Left lung (tissue), 10 donors: ENCODE measurements around the gene CAMTA1. TPM values are rescaled to one million over a fixed set of nuclear protein-coding genes. Genes with fewer than 3 reads are reported as not detected.

Experiments used
- ATAC-seq: fragments of 200-7000 bp; cut with Tn5 transposase; one replicate; pipeline ENCODE4 v1.9.1; 2020; ENCODE audit warnings: moderate library complexity
- DNase-seq, 4 donors: peaks; one replicate each; pipeline ENCODE4 v3.0.0-alpha.2; 2013 to 2020
- H3K27ac ChIP-seq, 2 donors: fragments of 200-600 bp; sonication (generic) in 1 of 2; one replicate each; pipeline versions ENCODE4 v1.5.0 to v1.8.0; 2020 to 2021
- H3K27me3 ChIP-seq, 2 donors: fragments of 200-600 bp; sonication (generic) in 1 of 2; one replicate each; pipeline versions ENCODE4 v1.5.0 to v1.8.0; 2020 to 2021
- H3K36me3 ChIP-seq, 2 donors: fragments of 200-600 bp; sonication (generic) in 1 of 2; one replicate each; pipeline versions ENCODE4 v1.5.0 to v1.8.0; 2020 to 2021
- H3K4me1 ChIP-seq, 2 donors: fragments of 200-600 bp; one replicate each; pipeline ENCODE4 v1.8.0; 2021
- H3K4me3 ChIP-seq, 2 donors: fragments of 200-600 bp; sonication (generic) in 1 of 2; one replicate each; pipeline versions ENCODE4 v1.5.0 to v1.8.0; 2020 to 2021; ENCODE audit warnings: mild to moderate bottlenecking in 1 of 2
- H3K9me3 ChIP-seq, 2 donors: fragments of 200-600 bp; sonication (generic) in 1 of 2; one replicate each; pipeline versions ENCODE4 v1.5.0 to v1.8.0; 2020 to 2021
- intact Hi-C, 2 donors: fragments of 100-400 bp; cut with DNase I; formaldehyde crosslinking; loops; one replicate each; pipeline versions ENCODE4 v1.11.2 to v1.14.2; 2022
- polyA plus RNA-seq, 6 donors: library from polyadenylated mRNA; unstranded; fragments of 120-200 nt; gene quantifications; one replicate each; pipeline ENCODE4 v1.2.1, GENCODE V29; 2013; ENCODE audit not compliant: insufficient read length in 6 of 6
- total RNA-seq, 2 donors: library from RNA; stranded (reverse); fragmentation: NEBNext Ultra II Directional; extraction: Animal tissue kit (Norgen Biotek cat#: 25700); gene quantifications; one replicate each; pipeline ENCODE4 v1.2.1, GENCODE V29; 2021
- TF ChIP-seq, protein P1 (sequence below), 2 donors: fragments of 200-600 bp; sonication (generic) in 1 of 2; IDR thresholded peaks; one replicate each; pipeline versions ENCODE4 v1.5.0 to v1.8.0; 2021; ENCODE audit warnings: antibody characterized with exemption in 2 of 2
- donor health status: DM: no; HTN: yes; CAD: no.
- donor health status: DM: no; HTN: no; CAD: no.

CAMTA1 gene
- total and polyA plus RNA-seq, 8 donors: 42.7 to 69.1 (median 49.4) TPM

DNA sequence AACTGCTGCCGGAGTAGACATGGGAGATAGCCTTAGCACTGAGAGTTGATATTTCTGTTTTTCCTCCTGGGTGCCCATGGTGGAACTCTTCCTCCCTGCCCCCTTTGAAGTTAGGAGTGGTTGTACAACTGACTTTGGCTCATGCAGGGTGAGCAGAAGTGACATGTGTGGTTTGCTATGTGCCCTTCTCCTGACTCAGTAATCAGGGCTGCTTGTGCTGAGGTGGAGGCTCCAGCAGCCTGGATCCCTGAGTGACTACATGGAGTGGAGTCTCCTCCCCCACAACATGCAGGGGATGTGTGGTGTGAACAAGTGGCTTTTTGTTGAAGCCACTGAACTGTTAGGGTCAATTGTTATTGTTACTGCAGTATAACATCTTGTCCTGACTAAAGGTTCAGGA is 261.6 kb downstream of the CAMTA1 start:
- intact Hi-C loops: no loop called here
- H3K27me3 ChIP-seq: peaks cover 0 to 55% of the 10 kb centered on the region in 2 donors
- H3K4me3 ChIP-seq: no peak overlapping the region
- no peak overlapping the region for H3K27ac ChIP-seq
- DNase-seq (no peak), ATAC-seq (no peak)
- H3K4me1 ChIP-seq: no peaks in the 10 kb centered on the region
- peaks cover 0 to 3% of the 10 kb centered on the region in 2 donors for H3K9me3 ChIP-seq
- TF ChIP-seq, protein P1, sequence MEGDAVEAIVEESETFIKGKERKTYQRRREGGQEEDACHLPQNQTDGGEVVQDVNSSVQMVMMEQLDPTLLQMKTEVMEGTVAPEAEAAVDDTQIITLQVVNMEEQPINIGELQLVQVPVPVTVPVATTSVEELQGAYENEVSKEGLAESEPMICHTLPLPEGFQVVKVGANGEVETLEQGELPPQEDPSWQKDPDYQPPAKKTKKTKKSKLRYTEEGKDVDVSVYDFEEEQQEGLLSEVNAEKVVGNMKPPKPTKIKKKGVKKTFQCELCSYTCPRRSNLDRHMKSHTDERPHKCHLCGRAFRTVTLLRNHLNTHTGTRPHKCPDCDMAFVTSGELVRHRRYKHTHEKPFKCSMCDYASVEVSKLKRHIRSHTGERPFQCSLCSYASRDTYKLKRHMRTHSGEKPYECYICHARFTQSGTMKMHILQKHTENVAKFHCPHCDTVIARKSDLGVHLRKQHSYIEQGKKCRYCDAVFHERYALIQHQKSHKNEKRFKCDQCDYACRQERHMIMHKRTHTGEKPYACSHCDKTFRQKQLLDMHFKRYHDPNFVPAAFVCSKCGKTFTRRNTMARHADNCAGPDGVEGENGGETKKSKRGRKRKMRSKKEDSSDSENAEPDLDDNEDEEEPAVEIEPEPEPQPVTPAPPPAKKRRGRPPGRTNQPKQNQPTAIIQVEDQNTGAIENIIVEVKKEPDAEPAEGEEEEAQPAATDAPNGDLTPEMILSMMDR (IDR thresholded peaks at IDR 0.05): no peak
- H3K36me3 ChIP-seq: no peaks in the 10 kb centered on the region

DNA sequence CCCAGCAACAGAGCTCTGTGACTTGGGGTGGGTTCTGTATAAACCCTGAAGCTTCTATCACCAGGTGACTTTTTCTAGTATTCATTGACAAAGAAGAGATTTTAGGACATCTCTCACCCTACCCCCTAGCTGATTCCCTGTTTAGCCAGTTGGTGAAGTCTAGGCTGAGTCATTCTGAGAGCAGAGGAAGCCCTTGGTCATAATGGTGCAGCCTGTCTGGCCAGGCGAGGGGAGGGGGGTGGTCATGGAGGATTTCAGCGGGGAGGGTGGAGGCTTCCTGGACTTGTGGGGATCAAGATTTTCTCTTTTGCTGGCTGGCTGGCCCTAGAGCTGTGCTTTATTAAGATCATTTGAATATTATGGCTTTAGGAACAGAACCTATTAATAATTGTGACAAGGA is 262.6 kb downstream of the CAMTA1 start:
- no peak for DNase-seq
- Histone ChIP-seq H3K4me1 (no peaks in the 10 kb centered on the region), H3K4me3 (no peak overlapping the region), H3K9me3 (peaks cover 0 to 3% of the 10 kb centered on the region in 2 donors), H3K27ac (no peak overlapping the region), H3K27me3 (peaks cover 0 to 55% of the 10 kb centered on the region in 2 donors), H3K36me3 (no peaks in the 10 kb centered on the region)
- ATAC-seq: no peak
- TF ChIP-seq, protein P1 (IDR thresholded peaks at IDR 0.05): no peak
- intact Hi-C loops: no loop called here

DNA sequence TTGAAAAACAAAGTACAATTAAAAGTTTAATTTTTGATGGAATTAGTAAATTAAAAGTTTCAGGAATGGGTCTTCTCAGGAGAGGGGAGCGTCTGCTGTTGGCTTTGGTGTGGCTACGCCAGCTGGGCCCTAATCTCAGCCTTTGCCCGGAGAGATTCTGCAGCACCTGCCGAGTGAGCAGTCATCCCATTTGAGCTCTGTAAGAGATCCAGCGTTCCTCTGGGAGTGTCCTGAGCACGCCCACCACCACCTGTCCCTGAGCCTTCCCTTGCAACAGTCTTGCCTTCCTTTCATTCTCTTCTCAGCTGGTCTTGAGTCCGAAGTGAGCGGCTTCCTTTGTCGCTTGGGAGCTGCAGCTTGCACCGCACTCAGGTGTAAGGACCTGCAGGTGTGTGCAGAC is 263.1 kb downstream of the CAMTA1 start:
- no peak overlapping the region for H3K4me3 ChIP-seq
- no peaks in the 10 kb centered on the region for H3K4me1 ChIP-seq
- DNase-seq (no peak), ATAC-seq (no peak)
- TF ChIP-seq, protein P1 (IDR thresholded peaks at IDR 0.05): no peak
- intact Hi-C loops: no loop called here
- peaks cover 0 to 3% of the 10 kb centered on the region in 2 donors for H3K9me3 ChIP-seq
- no peak overlapping the region for H3K27ac ChIP-seq
- peaks cover 0 to 55% of the 10 kb centered on the region in 2 donors for H3K27me3 ChIP-seq
- H3K36me3 ChIP-seq: no peaks in the 10 kb centered on the region

DNA sequence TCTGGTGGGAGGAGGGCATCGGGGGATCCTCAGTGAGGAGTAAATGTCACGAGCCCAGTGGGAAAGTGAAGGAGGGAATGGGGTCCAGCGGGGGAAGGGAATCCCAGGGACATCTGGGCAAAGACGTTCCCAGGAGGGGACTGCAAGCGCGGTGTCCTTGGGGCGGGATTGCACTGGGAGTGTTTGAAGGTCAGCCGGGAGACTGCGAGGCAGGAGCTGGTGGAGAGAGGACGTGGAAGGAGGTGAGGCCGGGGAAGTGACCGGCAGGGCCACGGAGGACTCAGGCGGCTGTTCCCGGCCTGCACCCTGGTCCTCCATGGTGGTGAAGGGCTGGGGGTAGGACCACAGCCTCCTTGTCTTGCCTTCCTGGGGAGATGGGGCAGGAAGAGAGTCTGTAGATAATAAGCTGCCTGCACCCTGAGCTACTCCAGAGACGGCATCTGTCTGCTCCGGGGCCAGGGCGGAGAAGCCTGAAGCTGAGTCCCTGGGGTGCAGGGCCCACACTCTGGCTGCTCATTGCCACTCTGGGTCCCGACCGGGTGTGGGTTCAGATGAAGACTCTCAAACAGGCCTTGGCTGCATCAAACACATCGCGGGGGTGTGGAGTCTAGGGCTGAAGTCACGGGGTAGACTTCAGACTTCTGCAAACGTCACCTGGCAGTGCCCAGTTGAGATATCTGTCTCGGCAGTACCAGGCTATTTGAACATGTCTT is 264.8 kb downstream of the CAMTA1 start:
- Histone ChIP-seq H3K4me1 (no peaks in the 10 kb centered on the region), H3K27ac (no peak overlapping the region), H3K9me3 (peaks cover 0 to 9% of the 10 kb centered on the region in 2 donors), H3K27me3 (peaks cover 0 to 41% of the 10 kb centered on the region in 2 donors), H3K4me3 (no peak overlapping the region), H3K36me3 (no peaks in the 10 kb centered on the region)
- intact Hi-C loops: no loop called here
- TF ChIP-seq, protein P1 (IDR thresholded peaks at IDR 0.05): no peak
- ATAC-seq: no peak
- DNase-seq: no peak

DNA sequence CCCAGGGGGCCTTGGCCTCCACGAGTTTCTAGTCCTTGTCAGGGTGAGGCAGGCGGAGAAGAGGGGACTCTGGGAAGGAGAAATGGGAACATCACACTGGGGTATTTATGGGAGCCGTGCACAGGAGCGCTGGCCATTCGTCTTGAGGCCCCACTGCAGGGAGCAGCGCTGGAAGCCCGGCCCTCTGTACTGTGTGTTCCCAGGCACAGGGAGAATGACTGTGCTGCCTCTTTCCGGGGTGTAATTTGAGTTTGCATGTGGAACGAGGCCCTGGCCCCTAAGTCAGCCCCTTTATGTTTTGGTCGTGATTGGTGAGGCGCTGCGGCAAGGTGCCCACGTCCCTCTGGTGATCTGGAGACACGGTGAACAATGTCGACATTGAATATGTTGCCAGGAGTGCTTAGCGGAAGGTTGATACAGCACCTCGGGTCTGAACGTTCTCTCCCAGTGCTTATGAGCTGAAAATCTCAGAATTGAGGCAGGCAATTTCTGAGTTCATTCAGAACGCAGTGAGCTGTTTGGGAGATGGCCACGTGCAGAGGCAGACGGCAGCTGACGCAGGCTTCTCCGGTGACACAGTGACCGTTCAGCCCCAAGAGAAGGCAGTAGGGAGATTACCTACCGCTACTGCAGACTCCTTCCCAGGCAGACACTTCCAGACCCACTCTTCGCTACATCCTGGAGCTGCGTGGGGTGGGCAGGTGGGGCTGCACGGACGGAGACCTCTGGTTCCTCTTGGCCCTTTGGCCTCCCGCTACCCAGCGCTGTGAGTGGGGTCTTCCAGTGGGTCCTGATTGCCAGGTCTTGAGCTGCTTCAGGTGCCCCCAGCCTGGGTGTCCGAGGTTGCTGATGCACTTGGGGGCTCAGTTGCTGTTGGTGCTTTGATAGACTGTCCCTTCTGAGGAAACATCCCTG is 265.8 kb downstream of the CAMTA1 start:
- no peaks in the 10 kb centered on the region for H3K4me1 ChIP-seq
- peaks cover 0 to 9% of the 10 kb centered on the region in 2 donors for H3K9me3 ChIP-seq
- ATAC-seq (no peak), DNase-seq (no peak)
- H3K27me3 ChIP-seq: peaks cover 0 to 41% of the 10 kb centered on the region in 2 donors
- intact Hi-C loops: no loop called here
- H3K4me3 ChIP-seq: no peak overlapping the region
- no peaks in the 10 kb centered on the region for H3K36me3 ChIP-seq
- no peak overlapping the region for H3K27ac ChIP-seq
- TF ChIP-seq, protein P1 (IDR thresholded peaks at IDR 0.05): no peak
